AG04450 (cell line): ENCODE measurements around the gene CALML3. TPM values are rescaled to one million over a fixed set of nuclear protein-coding genes. Genes with fewer than 3 reads are reported as not detected.
A peak's percentile ranks its signal among the peaks of the same experiment; 100 is the strongest.
"Not testable (repeated sequence)": the region's sequence is repeated elsewhere in the genome, so short reads cannot be mapped to it uniquely, and the experiment has no call there.

Experiments
- CTCF ChIA-PET: fragments of 300-600, 350-600 bp; formaldehyde crosslinking; extraction: SDS; loops from one replicate; lab custom pipeline; 2022; ENCODE audit warnings: antibody characterized with exemption, inconsistent platforms; lab: Charles Lee
- POLR2A ChIA-PET: fragments of 350-600 bp; formaldehyde crosslinking; extraction: SDS; loops from one replicate; lab custom pipeline; 2021; ENCODE audit warnings: antibody characterized with exemption, inconsistent platforms; lab: Yijun Ruan, JAX
- DNase-seq: peaks from one replicate; pipeline ENCODE4 v3.0.0-alpha.2; 2011; ENCODE audit warnings: low read depth, low spot score
- H3K27ac ChIP-seq: one replicate; pipeline ENCODE4 v1.5.1; 2012; ENCODE audit warnings: low read depth, low read length, control low read depth
- H3K27me3 ChIP-seq: one replicate; pipeline ENCODE4 v1.6.0; 2012; ENCODE audit warnings: low read length; ENCODE audit not compliant: control insufficient read depth, insufficient read depth
- H3K4me3 ChIP-seq: 2 replicates; pipeline ENCODE4 v1.5.1; 2011; ENCODE audit warnings: mild to moderate bottlenecking, low read depth, low read length, control low read depth
- H3K9me3 ChIP-seq: 2 replicates; pipeline ENCODE4 v1.5.1; 2012; ENCODE audit warnings: low read length; ENCODE audit not compliant: control insufficient read depth, insufficient read depth
- polyA plus RNA-seq: library from polyadenylated mRNA; depleted of rRNA; stranded (reverse); fragments of >200 nt; gene quantifications from 2 replicates; pipeline ENCODE4 v1.2.3, GENCODE V29; 2011
- TF ChIP-seq, protein P1 (sequence below): IDR thresholded peaks from 2 replicates; pipeline ENCODE4 v1.5.1; 2011; ENCODE audit warnings: low read depth, low read length, control low read depth, inconsistent platforms

The CALML3 gene
- polyA plus RNA-seq, 1 experiment: not detected

GRCh38 chr10:5557040-5557721 lies 32.4 kb downstream of the CALML3 start:
- H3K27me3 ChIP-seq: no peaks in the 10 kb centered on the region
- H3K4me3 ChIP-seq: no peak overlapping the region
- H3K27ac ChIP-seq: no peak overlapping the region
- H3K9me3 ChIP-seq: no peaks in the 10 kb centered on the region; the same call in 1 of the 2 replicates
- no peak for DNase-seq
- ChIA-PET CTCF (interaction anchor here (0.8 kb wide), 1 partner anchor 66 kb away, joined by 4 read pairs; no protein-coding TSS in a partner anchor), POLR2A (interaction anchor here (0.9 kb wide), 1 partner anchor 27 kb away, joined by 4 read pairs; no protein-coding TSS in a partner anchor)
- TF ChIP-seq, protein P1, sequence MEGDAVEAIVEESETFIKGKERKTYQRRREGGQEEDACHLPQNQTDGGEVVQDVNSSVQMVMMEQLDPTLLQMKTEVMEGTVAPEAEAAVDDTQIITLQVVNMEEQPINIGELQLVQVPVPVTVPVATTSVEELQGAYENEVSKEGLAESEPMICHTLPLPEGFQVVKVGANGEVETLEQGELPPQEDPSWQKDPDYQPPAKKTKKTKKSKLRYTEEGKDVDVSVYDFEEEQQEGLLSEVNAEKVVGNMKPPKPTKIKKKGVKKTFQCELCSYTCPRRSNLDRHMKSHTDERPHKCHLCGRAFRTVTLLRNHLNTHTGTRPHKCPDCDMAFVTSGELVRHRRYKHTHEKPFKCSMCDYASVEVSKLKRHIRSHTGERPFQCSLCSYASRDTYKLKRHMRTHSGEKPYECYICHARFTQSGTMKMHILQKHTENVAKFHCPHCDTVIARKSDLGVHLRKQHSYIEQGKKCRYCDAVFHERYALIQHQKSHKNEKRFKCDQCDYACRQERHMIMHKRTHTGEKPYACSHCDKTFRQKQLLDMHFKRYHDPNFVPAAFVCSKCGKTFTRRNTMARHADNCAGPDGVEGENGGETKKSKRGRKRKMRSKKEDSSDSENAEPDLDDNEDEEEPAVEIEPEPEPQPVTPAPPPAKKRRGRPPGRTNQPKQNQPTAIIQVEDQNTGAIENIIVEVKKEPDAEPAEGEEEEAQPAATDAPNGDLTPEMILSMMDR: no peak

DNA sequence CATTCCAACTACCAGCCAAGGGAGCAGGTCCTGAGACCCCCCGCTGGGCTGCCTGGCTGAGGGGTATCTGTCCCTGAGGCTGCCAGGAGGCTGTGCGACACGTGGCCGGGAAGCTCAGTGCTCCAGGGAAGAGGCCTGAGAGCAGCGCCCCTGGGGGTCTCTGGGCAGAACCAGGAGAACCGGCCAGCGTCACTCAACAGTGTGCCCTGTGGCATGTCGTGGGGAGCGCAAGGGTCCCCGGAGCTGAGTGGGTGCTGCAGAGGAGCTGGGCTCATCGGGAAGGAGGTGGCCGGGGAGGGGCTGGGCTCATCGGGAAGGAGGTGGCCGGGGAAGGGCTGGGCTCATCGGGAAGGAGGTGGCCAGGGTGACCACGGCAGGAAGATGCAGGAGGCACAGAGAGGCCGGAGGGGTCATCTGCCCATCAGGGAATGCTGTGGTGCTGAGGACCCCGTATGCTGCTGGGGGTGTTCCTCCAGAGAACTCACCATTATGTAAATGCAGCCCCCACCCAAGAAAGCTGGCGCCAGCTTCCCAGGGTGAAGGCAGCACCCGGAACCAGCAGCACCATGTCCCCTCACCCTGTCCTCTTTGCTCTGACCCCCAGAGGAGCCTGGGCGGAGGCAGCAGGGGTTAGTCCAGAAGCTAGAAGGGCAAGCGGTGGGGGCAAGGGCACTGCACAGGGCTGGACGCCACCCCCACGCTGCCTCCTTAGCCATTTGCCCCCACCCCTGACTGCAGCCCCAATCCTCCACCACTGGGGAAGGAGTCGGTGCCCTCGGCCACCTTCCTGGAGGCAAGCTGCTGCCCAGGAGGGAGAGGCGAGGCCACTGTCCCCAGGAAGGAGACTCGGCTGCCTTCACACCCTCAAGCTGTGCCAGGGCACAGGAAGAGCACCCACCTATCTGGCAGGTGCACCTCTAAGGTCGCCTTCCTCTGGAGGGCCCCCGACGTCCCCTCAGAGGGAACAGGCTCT lies 33.3 kb downstream of the CALML3 start:
- TF ChIP-seq, protein P1: no peak
- no peak overlapping the region for H3K27ac ChIP-seq
- ChIA-PET CTCF (no interaction called here), POLR2A (interaction anchor here (0.9 to 3.0 kb wide), 2 partner anchors 9 to 26 kb away, joined by 4 to 13 read pairs; no protein-coding TSS in a partner anchor)
- DNase-seq: no peak
- no peak overlapping the region for H3K4me3 ChIP-seq
- no peaks in the 10 kb centered on the region for H3K27me3 ChIP-seq
- H3K9me3 ChIP-seq: peaks cover under 1% of the 10 kb centered on the region; the same call in 1 of the 2 replicates

GRCh38 chr10:5559022-5559421 lies 34.3 kb downstream of the CALML3 start:
- H3K4me3 ChIP-seq, CTCF ChIA-PET, H3K27me3 ChIP-seq, DNase-seq, H3K9me3 ChIP-seq: not testable (repeated sequence)
- H3K27ac ChIP-seq: peak overlapping the region; percentile 39
- POLR2A ChIA-PET: interaction anchor here (3.0 kb wide), 1 partner anchor 10 kb away, joined by 13 read pairs; no protein-coding TSS in a partner anchor

DNA sequence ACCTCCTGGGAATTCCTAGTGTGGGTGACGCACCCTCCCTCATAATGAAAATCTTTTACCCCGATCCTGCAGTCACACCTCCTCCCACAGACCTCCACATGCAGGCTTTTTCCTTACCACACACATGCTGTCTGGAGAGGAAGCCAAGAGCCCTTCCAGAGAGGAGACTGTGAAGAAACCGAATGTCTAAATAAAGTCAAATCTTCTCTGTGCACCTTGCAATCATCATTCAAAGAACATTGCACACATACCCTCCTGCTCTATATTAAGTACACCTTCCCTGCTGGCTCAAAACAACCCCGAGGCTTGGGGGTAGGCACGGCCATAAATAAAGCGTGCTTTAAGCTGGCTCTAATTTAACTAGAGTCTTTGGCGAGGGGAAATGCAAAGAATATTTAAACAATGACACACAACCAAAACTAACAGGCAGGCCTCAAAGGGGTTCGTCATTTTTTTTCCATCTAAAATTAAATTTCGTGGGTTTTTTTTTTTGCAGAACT lies 34.9 kb downstream of the CALML3 start:
- DNase-seq: no peak
- Histone ChIP-seq H3K4me3 (no peak overlapping the region), H3K27me3 (no peaks in the 10 kb centered on the region), H3K27ac (peak overlapping the region; percentile 52), H3K9me3 (peaks cover 3% of the 10 kb centered on the region; the same call in 1 of the 2 replicates)
- TF ChIP-seq, protein P1: no peak
- CTCF ChIA-PET: interaction anchor here (0.5 to 1.5 kb wide), 3 partner anchors 11 to 125 kb away, joined by 3 to 4 read pairs (median 3); no protein-coding TSS in a partner anchor
- POLR2A ChIA-PET: interaction anchor here (0.6 to 3.0 kb wide), 2 partner anchors 11 to 113 kb away, joined by 4 to 13 read pairs; no protein-coding TSS in a partner anchor
